Naive B cell (primary cell): Measurements from ENCODE around the gene SEC31A. TPM values are rescaled to one million over a fixed set of nuclear protein-coding genes. Genes with fewer than 3 reads are reported as not detected.
"Not testable (repeated sequence)": the region's sequence is repeated elsewhere in the genome, so short reads cannot be mapped to it uniquely, and the experiment has no call there.

Experiments
- ATAC-seq, 2 donors: fragments of 150-1000 bp; cut with Tn5 transposase; 2 replicates each; pipeline ENCODE4 v1.10.0; 2021; ENCODE audit warnings: low read depth in 2 of 2, mild to moderate bottlenecking in 2 of 2, moderate library complexity in 2 of 2
- DNase-seq: peaks from one replicate; pipeline ENCODE4 v3.0.0; 2022
- H3K27ac Mint-ChIP-seq, 6 donors: one replicate each; pipeline ENCODE4 v1.8.0; 2020 to 2022; ENCODE audit warnings: mild to moderate bottlenecking in 6 of 6, mixed read lengths in 6 of 6, moderate library complexity in 5 of 6, inconsistent platforms in 2 of 6
- H3K27me3 Mint-ChIP-seq, 3 donors: one replicate each; pipeline ENCODE4 v1.8.0; 2021 to 2022; ENCODE audit warnings: mixed read lengths in 3 of 3, mild to moderate bottlenecking in 1 of 3
- H3K36me3 Mint-ChIP-seq, 2 donors: one replicate each; pipeline ENCODE4 v1.8.0; 2020 to 2022; ENCODE audit warnings: mixed read lengths in 2 of 2, inconsistent platforms in 1 of 2, mild to moderate bottlenecking in 1 of 2
- H3K4me1 Mint-ChIP-seq, 3 donors: one replicate each; pipeline ENCODE4 v1.8.0; 2020 to 2022; ENCODE audit warnings: mixed read lengths in 3 of 3, inconsistent platforms in 1 of 3, mild to moderate bottlenecking in 1 of 3, moderate library complexity in 1 of 3
- H3K4me3 Mint-ChIP-seq, 8 donors: one replicate each; pipeline ENCODE4 v1.8.0; 2020 to 2022; ENCODE audit warnings: mild to moderate bottlenecking in 8 of 8, mixed read lengths in 8 of 8, moderate library complexity in 8 of 8, inconsistent platforms in 2 of 8
- H3K9me3 Mint-ChIP-seq, 7 donors: one replicate each; pipeline ENCODE4 v1.8.0; 2020 to 2022; ENCODE audit warnings: mixed read lengths in 7 of 7, mild to moderate bottlenecking in 5 of 7, inconsistent platforms in 2 of 7, moderate library complexity in 1 of 7
- polyA plus RNA-seq, 6 donors: library from polyadenylated mRNA; unstranded; fragments of 300-500 nt; fragmentation: Illumina TruSeq; gene quantifications; one replicate each; pipeline ENCODE4 v1.2.3, GENCODE V29; 2021; ENCODE audit warnings: low read depth in 6 of 6

The SEC31A gene
- polyA plus RNA-seq, 6 donors from 2014 or later, result 131 to 183 (median 139) TPM

GRCh38 chr4:82850684-82851083, 40.3 kb downstream of the SEC31A start:
- no peak overlapping the region for H3K4me3 Mint-ChIP-seq
- peaks cover 30 to 33% of the 10 kb centered on the region in 2 donors for H3K36me3 Mint-ChIP-seq
- peak overlapping the region in 1 of 6 donors; percentile 3 for H3K27ac Mint-ChIP-seq
- no peaks in the 10 kb centered on the region for H3K4me1 Mint-ChIP-seq
- ATAC-seq (no peak), DNase-seq (no peak)
- no peaks in the 10 kb centered on the region for H3K27me3 Mint-ChIP-seq
- H3K9me3 Mint-ChIP-seq, result no peaks in the 10 kb centered on the region

- Mint-ChIP-seq H3K4me3 (no peak overlapping the region), H3K9me3 (no peaks in the 10 kb centered on the region), H3K27me3 (no peaks in the 10 kb centered on the region), H3K36me3 (peaks cover 31 to 32% of the 10 kb centered on the region in 2 donors), H3K4me1 (peaks cover 0 to 5% (median 0%) of the 10 kb centered on the region in 3 donors), H3K27ac (peak overlapping the region in 2 of 6 donors; percentile 11 to 18)
- ATAC-seq, result no peak
- DNase-seq, result no peak
Observed at GRCh38 chr4:82848706-82849105, 42.2 kb downstream of the SEC31A start.

GRCh38 chr4:82842593-82842992, 48.4 kb downstream of the SEC31A start:
- Mint-ChIP-seq H3K9me3 (no peaks in the 10 kb centered on the region), H3K36me3 (peaks cover 19 to 22% of the 10 kb centered on the region in 2 donors), H3K27me3 (no peaks in the 10 kb centered on the region), H3K4me1 (peaks cover 0 to 5% (median 0%) of the 10 kb centered on the region in 3 donors), H3K27ac (peak overlapping the region in 1 of 6 donors; percentile 52), H3K4me3 (no peak overlapping the region)
- DNase-seq (no peak), ATAC-seq (no peak)

GRCh38 chr4:82839624-82840023, 51.3 kb downstream of the SEC31A start:
- no peak for DNase-seq
- Mint-ChIP-seq H3K27ac (no peak overlapping the region), H3K9me3 (no peaks in the 10 kb centered on the region), H3K4me1 (no peaks in the 10 kb centered on the region), H3K36me3 (peaks cover 17 to 22% of the 10 kb centered on the region in 2 donors), H3K4me3 (no peak overlapping the region), H3K27me3 (no peaks in the 10 kb centered on the region)
- no peak for ATAC-seq

- no peak overlapping the region for H3K4me3 Mint-ChIP-seq
- H3K9me3 Mint-ChIP-seq, result peaks cover 0 to 6% (median 0%) of the 10 kb centered on the region in 7 donors
- H3K36me3 Mint-ChIP-seq, result peaks cover 15 to 19% of the 10 kb centered on the region in 2 donors
- no peaks in the 10 kb centered on the region for H3K4me1 Mint-ChIP-seq
- H3K27me3 Mint-ChIP-seq, result no peaks in the 10 kb centered on the region
- ATAC-seq (no peak), DNase-seq (no peak)
- H3K27ac Mint-ChIP-seq, result no peak overlapping the region
Observed at GRCh38 chr4:82833696-82834313, 57.1 kb downstream of the SEC31A start.

- not testable (repeated sequence) for H3K27me3 Mint-ChIP-seq, H3K4me1 Mint-ChIP-seq, ATAC-seq, DNase-seq, H3K9me3 Mint-ChIP-seq, H3K4me3 Mint-ChIP-seq
- Mint-ChIP-seq H3K27ac (peak overlapping the region in 1 of 6 donors; percentile 68), H3K36me3 (peaks cover 13 to 15% of the 10 kb centered on the region in 2 donors)
Observed at GRCh38 chr4:82833060-82833459, 57.9 kb downstream of the SEC31A start.

- no peak for ATAC-seq
- Mint-ChIP-seq H3K36me3 (peaks cover 32 to 43% of the 10 kb centered on the region in 2 donors), H3K4me3 (no peak overlapping the region), H3K4me1 (no peaks in the 10 kb centered on the region), H3K27me3 (no peaks in the 10 kb centered on the region), H3K9me3 (no peaks in the 10 kb centered on the region), H3K27ac (peak overlapping the region in 2 of 6 donors; percentile 4 to 72)
- no peak for DNase-seq
Observed at GRCh38 chr4:82825425-82825824, 65.5 kb downstream of the SEC31A start.

- Mint-ChIP-seq H3K4me1 (no peaks in the 10 kb centered on the region), H3K4me3 (no peak overlapping the region), H3K27ac (no peak overlapping the region), H3K27me3 (no peaks in the 10 kb centered on the region), H3K9me3 (no peaks in the 10 kb centered on the region), H3K36me3 (peaks cover 46 to 55% of the 10 kb centered on the region in 2 donors)
- DNase-seq (no peak), ATAC-seq (no peak)
Observed at GRCh38 chr4:82823062-82823461, 67.9 kb downstream of the SEC31A start.

GRCh38 chr4:82820689-82821088, 70.3 kb downstream of the SEC31A start:
- H3K4me3 Mint-ChIP-seq, result no peak overlapping the region
- H3K27me3 Mint-ChIP-seq, result no peaks in the 10 kb centered on the region
- no peaks in the 10 kb centered on the region for H3K9me3 Mint-ChIP-seq
- no peaks in the 10 kb centered on the region for H3K4me1 Mint-ChIP-seq
- DNase-seq, result no peak
- peaks cover 39 to 45% of the 10 kb centered on the region in 2 donors for H3K36me3 Mint-ChIP-seq
- no peak for ATAC-seq
- no peak overlapping the region for H3K27ac Mint-ChIP-seq

- Mint-ChIP-seq H3K27me3 (no peaks in the 10 kb centered on the region), H3K36me3 (peaks cover 28 to 33% of the 10 kb centered on the region in 2 donors), H3K4me1 (no peaks in the 10 kb centered on the region), H3K27ac (no peak overlapping the region), H3K9me3 (no peaks in the 10 kb centered on the region), H3K4me3 (no peak overlapping the region)
- no peak for ATAC-seq
- no peak for DNase-seq
Observed at GRCh38 chr4:82818664-82819662, 72.0 kb downstream of the SEC31A start.

- not testable (repeated sequence) for DNase-seq, H3K27me3 Mint-ChIP-seq, H3K4me3 Mint-ChIP-seq, ATAC-seq, H3K4me1 Mint-ChIP-seq, H3K9me3 Mint-ChIP-seq
- Mint-ChIP-seq H3K27ac (peak overlapping the region in 1 of 6 donors; percentile 69), H3K36me3 (peaks cover 15 to 26% of the 10 kb centered on the region in 2 donors)
Observed at GRCh38 chr4:82816874-82817273, 74.1 kb downstream of the SEC31A start.

- peaks cover 0 to 2% (median 0%) of the 10 kb centered on the region in 7 donors for H3K9me3 Mint-ChIP-seq
- no peaks in the 10 kb centered on the region for H3K27me3 Mint-ChIP-seq
- H3K4me1 Mint-ChIP-seq, result no peaks in the 10 kb centered on the region
- peaks cover 6 to 10% of the 10 kb centered on the region in 2 donors for H3K36me3 Mint-ChIP-seq
- peak overlapping the region in 1 of 6 donors; percentile 56 for H3K27ac Mint-ChIP-seq
- no peak overlapping the region for H3K4me3 Mint-ChIP-seq
- no peak for ATAC-seq
- no peak for DNase-seq
Observed at GRCh38 chr4:82814034-82814433, 76.9 kb downstream of the SEC31A start.

GRCh38 chr4:82811838-82812341, 79.1 kb downstream of the SEC31A start:
- no peak for DNase-seq
- H3K4me3 Mint-ChIP-seq, result no peak overlapping the region
- no peak for ATAC-seq
- H3K9me3 Mint-ChIP-seq, result peaks cover 0 to 2% (median 0%) of the 10 kb centered on the region in 7 donors
- no peaks in the 10 kb centered on the region for H3K36me3 Mint-ChIP-seq
- no peaks in the 10 kb centered on the region for H3K27me3 Mint-ChIP-seq
- H3K4me1 Mint-ChIP-seq, result no peaks in the 10 kb centered on the region
- no peak overlapping the region for H3K27ac Mint-ChIP-seq
